Thyroid gland (tissue), 4 donors: ENCODE measurements around the gene PDE4B.
"Not testable (repeated sequence)": the region's sequence is repeated elsewhere in the genome, so short reads cannot be mapped to it uniquely, and the experiment has no call there.

Source experiments
- CTCF ChIP-seq, 6 experiments: fragments of 200-600 bp in 3 of 6; fragments of 450-650 bp in 3 of 6; sonication (generic) in 3 of 6; IDR thresholded peaks; one replicate each; pipeline ENCODE4 v1.5.1; 2016 to 2019; ENCODE audit warnings: antibody characterized with exemption in 6 of 6, mild to moderate bottlenecking in 2 of 6, inconsistent platforms in 1 of 6, moderate library complexity in 1 of 6
- POLR2A ChIP-seq, 2 donors: fragments of 450-650 bp; IDR thresholded peaks; one replicate each; pipeline ENCODE4 v1.6.1; 2017; ENCODE audit warnings: antibody characterized with exemption in 2 of 2, mild to moderate bottlenecking in 2 of 2, moderate library complexity in 1 of 2

- not testable (repeated sequence) for TF ChIP-seq CTCF, POLR2A (IDR thresholded peaks at IDR 0.05)
Observed at GRCh38 chr1:66420906-66421305, 628.2 kb downstream of the PDE4B start.
